Testis (tissue), 3 donors: ENCODE results near the gene TDRD9. TPM values are rescaled to one million over a fixed set of nuclear protein-coding genes. Genes with fewer than 3 reads are reported as not detected.

Source experiments
- DNase-seq: peaks from one replicate; pipeline ENCODE4 v3.0.0-alpha.2; 2019
- H3K27ac ChIP-seq, 2 donors: fragments of 200-600 bp; sonication (generic); one replicate each; pipeline ENCODE4 v1.5.1; 2019
- H3K27me3 ChIP-seq: fragments of 200-600 bp; sonication (generic); one replicate; pipeline ENCODE4 v1.5.1; 2019
- H3K36me3 ChIP-seq: fragments of 200-600 bp; sonication (generic); one replicate; pipeline ENCODE4 v1.5.1; 2017; ENCODE audit warnings: low read depth; ENCODE audit errors: missing control alignments
- H3K4me1 ChIP-seq: fragments of 200-600 bp; sonication (generic); one replicate; pipeline ENCODE4 v1.5.1; 2019
- H3K4me3 ChIP-seq, 2 donors: fragments of 200-600 bp; sonication (generic); one replicate each; pipeline ENCODE4 v1.5.1; 2017 to 2019
- H3K9me3 ChIP-seq: fragments of 200-600 bp; sonication (generic); one replicate; pipeline ENCODE4 v1.5.1; 2017
- CTCF ChIP-seq, 3 experiments: fragments of 450-650 bp in 2 of 3; fragments of 200-600 bp in 1 of 3; sonication (generic) in 1 of 3; IDR thresholded peaks; one replicate each; pipeline ENCODE4 v1.5.1; 2016 to 2019; ENCODE audit warnings: antibody characterized with exemption in 3 of 3, mild to moderate bottlenecking in 2 of 3, moderate library complexity in 1 of 3
- POLR2A ChIP-seq: fragments of 450-650 bp; IDR thresholded peaks from one replicate; pipeline ENCODE4 v1.6.1; 2017; ENCODE audit warnings: antibody characterized with exemption, mild to moderate bottlenecking, moderate library complexity
- WGBS, 2 donors: methylation state at CpG; one replicate each; pipeline ENCODE4 v1.1.5; 2018; 5-methylcytosine and 5-hydroxymethylcytosine counted together
- intact Hi-C: fragments of 100-400 bp; cut with DNase I; formaldehyde crosslinking; loops from one replicate; pipeline ENCODE4 v1.15.1; 2023; ENCODE audit warnings: low total_unique reads
- polyA plus RNA-seq: library from polyadenylated mRNA; stranded (reverse); fragments of 350-450 nt; fragmentation: Illumina TruSeq; extraction: RNeasy Lipid Tissue Mini Kit (QIAGEN cat#74804); gene quantifications from one replicate; pipeline ENCODE4 v1.2.3, GENCODE V29; 2014; ENCODE audit warnings: low read depth, low replicate concordance; ENCODE audit not compliant: insufficient read depth
- total RNA-seq, 2 donors: library from RNA; depleted of rRNA; stranded (reverse); fragments of >200 nt; gene quantifications; one replicate each; pipeline ENCODE4 v1.2.3, GENCODE V29; 2016

The TDRD9 gene
- total and polyA plus RNA-seq, 3 donors from 2014 or later, result 41.8 to 72.8 (median 68.5) TPM

- Histone ChIP-seq H3K4me3 (no peak overlapping the region), H3K36me3 (no peaks in the 10 kb centered on the region), H3K9me3 (no peaks in the 10 kb centered on the region), H3K27ac (no peak overlapping the region), H3K4me1 (no peaks in the 10 kb centered on the region), H3K27me3 (no peaks in the 10 kb centered on the region)
- TF ChIP-seq POLR2A (no peak), CTCF (IDR thresholded peaks at IDR 0.05) (no peak)
- no peak for DNase-seq
- intact Hi-C loops, result no loop called here
- WGBS, 2 donors, result 82 to 84% methylated on average over 9 of the region's 9 CpGs
These were observed 92.2 kb downstream of the TDRD9 start for GRCh38 chr14:104020471-104020870.

- DNase-seq, result no peak
- Histone ChIP-seq H3K27ac (no peak overlapping the region), H3K9me3 (no peaks in the 10 kb centered on the region), H3K36me3 (no peaks in the 10 kb centered on the region), H3K27me3 (no peaks in the 10 kb centered on the region), H3K4me1 (no peaks in the 10 kb centered on the region), H3K4me3 (no peak overlapping the region)
- WGBS, 2 donors, result 78 to 88% methylated on average over 2 of the region's 2 CpGs
- TF ChIP-seq CTCF (IDR thresholded peaks at IDR 0.05) (no peak), POLR2A (no peak)
- intact Hi-C loops, result no loop called here
These were observed 95.2 kb downstream of the TDRD9 start for GRCh38 chr14:104023325-104024055.

GRCh38 chr14:104025534-104025933 lies 97.3 kb downstream of the TDRD9 start:
- DNase-seq, result no peak
- no peak for TF ChIP-seq CTCF (IDR thresholded peaks at IDR 0.05)
- no peak for TF ChIP-seq POLR2A
- Histone ChIP-seq H3K9me3 (no peaks in the 10 kb centered on the region), H3K36me3 (no peaks in the 10 kb centered on the region), H3K4me3 (no peak overlapping the region), H3K27me3 (no peaks in the 10 kb centered on the region), H3K27ac (no peak overlapping the region), H3K4me1 (no peaks in the 10 kb centered on the region)
- intact Hi-C loops, result no loop called here
- WGBS, 2 donors, result 68 to 80% methylated on average over 3 of the region's 3 CpGs

GRCh38 chr14:104026024-104026423 lies 97.8 kb downstream of the TDRD9 start:
- 72 to 94% methylated on average over 1 of the region's 1 CpG for WGBS, 2 donors
- no peak for TF ChIP-seq CTCF (IDR thresholded peaks at IDR 0.05)
- TF ChIP-seq POLR2A, result no peak
- Histone ChIP-seq H3K9me3 (no peaks in the 10 kb centered on the region), H3K36me3 (no peaks in the 10 kb centered on the region), H3K4me1 (no peaks in the 10 kb centered on the region), H3K4me3 (no peak overlapping the region), H3K27me3 (no peaks in the 10 kb centered on the region), H3K27ac (no peak overlapping the region)
- no peak for DNase-seq
- intact Hi-C loops, result no loop called here

- TF ChIP-seq POLR2A, result no peak
- no peak for TF ChIP-seq CTCF (IDR thresholded peaks at IDR 0.05)
These were observed 102.7 kb downstream of the TDRD9 start for GRCh38 chr14:104030958-104031357.

More at GRCh38 chr14:104030958-104031357, 102.7 kb downstream of the TDRD9 start:
- Histone ChIP-seq H3K9me3 (no peaks in the 10 kb centered on the region), H3K4me3 (no peak overlapping the region), H3K36me3 (no peaks in the 10 kb centered on the region), H3K27me3 (no peaks in the 10 kb centered on the region), H3K4me1 (no peaks in the 10 kb centered on the region), H3K27ac (no peak overlapping the region)
- intact Hi-C loops, result no loop called here
- WGBS, 2 donors, result 55 to 65% methylated on average over 3 of the region's 3 CpGs
- no peak for DNase-seq
